ENCODE measurements around the gene CRKL.
"Not testable (repeated sequence)": the region's sequence is repeated elsewhere in the genome, so short reads cannot be mapped to it uniquely, and the experiment has no call there.

The CRKL gene

GRCh38 chr22:20935049-20935448 is 17.8 kb downstream of the CRKL start:
- not testable (repeated sequence) for DNase-seq (ENCODE audit: low spot score)

DNA sequence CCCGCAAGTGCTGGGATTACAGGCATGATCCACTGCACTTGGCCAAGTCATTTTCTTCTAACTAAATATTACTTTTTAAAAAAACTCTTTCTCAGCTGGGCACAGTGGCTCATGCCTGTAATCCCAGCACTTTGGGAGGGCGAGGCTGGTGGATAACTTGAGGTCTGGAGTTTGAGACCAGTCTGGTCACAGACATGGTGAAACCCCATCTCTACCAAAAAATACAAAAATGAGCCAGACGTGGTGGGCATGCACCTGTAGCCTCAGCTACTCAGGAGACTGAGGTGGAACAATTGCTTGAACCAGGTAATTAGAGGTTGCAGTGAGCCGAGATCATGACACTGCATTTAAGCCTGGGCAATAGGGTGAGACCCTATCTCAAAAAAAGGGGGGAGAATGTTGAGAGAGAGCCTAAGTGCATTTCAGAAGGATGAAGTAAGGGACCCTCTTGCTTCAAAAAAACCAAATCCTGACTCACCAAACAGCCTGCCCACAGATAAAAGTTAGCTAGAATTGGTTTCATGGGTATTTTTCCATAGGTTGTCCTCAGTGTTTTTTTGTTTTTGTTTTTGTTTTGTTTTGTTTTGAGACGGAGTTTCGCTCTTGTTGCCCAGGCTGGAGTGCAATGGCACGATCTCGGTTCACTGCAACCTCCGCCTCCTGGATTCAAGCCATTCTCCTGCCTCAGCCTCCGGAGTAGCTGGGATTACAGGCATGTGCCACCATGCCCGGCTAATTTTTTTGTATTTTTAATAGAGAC is 18.8 kb downstream of the CRKL start:
- DNase-seq (ENCODE audit: low spot score): not testable (repeated sequence)

DNA sequence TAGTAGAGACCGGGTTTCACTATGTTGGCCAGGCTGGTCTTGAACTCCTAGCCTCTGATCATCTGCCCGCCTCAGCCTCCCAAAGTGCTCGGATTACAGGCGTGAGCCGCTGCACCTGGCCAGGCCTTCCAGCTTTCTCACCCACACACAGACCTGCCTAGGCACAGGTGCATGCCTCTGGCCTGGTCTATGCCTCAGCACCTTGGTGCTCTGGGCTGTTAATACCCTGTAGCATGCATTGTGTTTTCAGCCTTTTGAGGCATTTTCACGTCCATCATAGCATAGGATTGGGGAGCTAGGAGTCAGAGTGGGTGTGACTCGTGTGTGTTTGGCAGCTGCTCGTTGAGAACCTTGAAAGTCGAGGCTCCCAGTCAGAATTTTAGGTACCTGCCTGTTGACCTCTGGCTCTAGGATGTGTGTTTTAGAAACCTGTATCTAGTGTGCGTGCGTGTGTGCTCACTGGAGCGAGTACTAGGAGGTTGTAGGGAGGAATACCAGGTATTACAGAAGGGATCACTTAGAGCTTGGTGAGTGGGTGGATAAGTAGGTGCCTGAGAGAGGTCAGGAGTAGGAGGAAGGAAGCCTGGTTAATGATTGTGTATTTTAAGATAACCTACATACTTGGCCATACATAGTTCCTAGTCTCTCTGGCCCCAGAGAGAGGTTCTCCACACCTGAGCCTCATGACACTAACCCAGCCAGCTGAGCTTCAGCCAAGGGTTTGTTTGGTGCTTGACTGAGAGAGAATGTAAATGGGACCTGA is 20.0 kb downstream of the CRKL start:
- DNase-seq (ENCODE audit: low spot score): peak; percentile 54

DNA sequence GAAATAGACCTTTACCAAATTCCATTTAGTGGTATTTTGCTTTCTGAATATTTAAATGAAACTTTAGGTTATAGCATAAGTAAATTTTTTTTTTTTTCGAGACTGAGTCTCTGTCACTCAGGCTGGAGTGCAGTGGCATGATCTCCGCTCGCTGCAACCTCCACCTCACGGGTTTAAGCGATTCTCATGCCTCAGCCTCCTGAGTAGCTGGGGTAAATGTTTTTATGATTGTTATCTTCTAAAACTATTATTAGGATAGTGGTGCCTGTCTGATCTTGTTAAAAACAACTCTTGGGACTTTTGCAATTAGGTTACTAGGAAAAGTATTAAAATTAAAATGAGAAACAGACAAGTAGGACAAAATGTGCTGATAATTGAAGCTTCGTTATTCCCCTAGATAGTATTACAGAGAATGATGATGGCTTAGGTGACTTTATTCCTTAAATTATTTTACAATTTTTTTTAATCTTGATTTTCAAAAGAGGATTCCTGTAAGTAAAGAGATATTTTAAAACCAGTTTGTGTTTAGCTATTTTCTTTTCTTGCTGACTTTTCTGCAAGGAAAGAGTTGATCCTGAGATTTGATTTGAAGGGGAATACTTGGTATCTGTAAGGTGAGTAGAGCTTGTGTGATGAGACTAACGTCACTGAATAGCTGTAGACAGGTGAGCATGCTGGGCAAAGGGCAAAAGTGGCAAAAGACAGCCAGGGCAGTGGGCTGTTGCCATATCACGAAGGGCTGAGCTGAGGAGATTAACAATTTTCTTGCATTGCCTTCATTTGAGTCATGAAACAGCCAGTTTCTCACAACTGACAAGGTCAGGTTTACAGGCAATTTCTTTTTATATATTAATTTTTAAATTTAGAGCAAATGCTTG is 20.8 kb downstream of the CRKL start:
- DNase-seq (ENCODE audit: low spot score): no peak

- DNase-seq (ENCODE audit: low spot score): not testable (repeated sequence)
Measured at GRCh38 chr22:20939457-20940185, 22.4 kb downstream of the CRKL start.

- DNase-seq (ENCODE audit: low spot score): no peak
Measured at GRCh38 chr22:20940186-20940651, 23.0 kb downstream of the CRKL start.

- DNase-seq (ENCODE audit: low spot score): no peak
Measured at GRCh38 chr22:20940904-20941385, 23.7 kb downstream of the CRKL start.

GRCh38 chr22:20942203-20942902 is 25.1 kb downstream of the CRKL start:
- DNase-seq (ENCODE audit: low spot score): not testable (repeated sequence)

DNA sequence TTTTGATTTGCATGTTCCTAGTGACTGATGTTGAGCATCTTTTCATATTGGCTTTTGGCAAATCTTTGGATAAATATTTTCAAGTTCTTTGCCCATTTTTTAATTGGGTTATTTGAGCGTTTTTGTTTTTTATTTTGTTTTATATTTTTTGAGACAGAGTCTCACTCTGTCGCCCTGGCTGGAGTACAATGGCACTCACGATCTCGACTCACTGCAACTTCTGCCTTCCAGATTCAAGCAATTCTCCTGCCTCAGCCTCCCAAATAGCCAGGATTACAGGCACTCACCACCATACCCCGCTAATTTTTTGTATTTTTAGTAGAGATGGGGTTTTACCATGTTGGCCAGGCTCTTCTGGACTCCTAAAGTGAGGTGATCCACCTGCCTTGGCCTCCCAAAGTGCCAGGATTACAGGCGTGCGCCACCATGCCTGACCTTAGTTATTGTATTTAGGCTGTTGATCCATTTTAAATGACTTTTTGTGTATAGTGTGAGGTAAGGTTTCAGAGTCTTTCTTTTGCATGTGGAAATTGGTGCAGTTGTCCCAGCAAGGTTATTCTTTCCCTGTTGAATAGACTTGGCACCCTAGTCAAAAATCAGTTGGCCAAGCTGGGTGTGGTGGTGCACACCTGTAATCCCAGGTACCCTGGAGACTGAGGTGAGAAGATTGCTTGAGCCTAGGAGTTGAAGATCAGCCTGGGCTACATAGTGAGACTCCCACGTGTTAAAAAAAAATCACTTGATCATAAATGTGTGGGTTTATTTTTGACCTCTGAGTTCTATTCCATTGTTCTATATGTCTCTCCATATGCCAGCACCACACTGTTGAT is 26.1 kb downstream of the CRKL start:
- no peak for DNase-seq (ENCODE audit: low spot score)

DNA sequence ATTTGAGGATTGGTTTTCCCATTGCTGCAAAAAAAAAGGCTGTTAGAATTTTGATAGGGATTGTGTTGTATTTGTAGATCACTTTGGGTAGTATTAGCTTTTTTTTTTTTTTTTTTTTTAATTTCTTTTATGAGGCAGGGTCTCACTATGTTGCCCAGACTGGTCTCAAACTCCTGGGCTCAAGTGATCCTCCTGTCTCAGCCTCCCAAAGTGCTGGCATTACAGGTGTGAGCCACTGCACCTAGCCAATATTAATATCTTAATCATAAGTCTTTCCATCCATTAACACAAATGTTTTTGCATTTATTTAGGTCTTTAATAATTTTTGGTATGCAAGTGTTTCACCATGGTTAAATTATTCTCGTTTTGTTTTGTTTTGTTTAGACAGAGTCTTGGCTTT is 26.8 kb downstream of the CRKL start:
- no peak for DNase-seq (ENCODE audit: low spot score)

DNA sequence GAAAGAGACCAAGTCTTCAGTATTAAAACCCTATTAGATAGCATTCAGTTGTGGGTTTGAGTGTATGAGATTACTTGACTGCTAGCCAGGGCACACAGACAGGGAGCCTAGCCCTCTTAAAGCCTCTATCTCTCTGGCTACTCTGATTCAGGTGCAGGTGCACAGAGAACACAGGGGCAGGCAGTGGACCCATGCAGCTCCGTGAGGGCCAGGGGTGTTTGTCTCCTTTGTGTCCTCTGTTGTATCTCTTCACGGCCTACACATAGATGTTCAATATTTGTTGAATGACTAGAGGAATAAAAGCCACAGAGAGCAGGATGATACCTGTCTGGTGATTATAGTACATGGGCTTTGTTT is 28.3 kb downstream of the CRKL start:
- DNase-seq (ENCODE audit: low spot score): no peak

GRCh38 chr22:20946080-20946986 is 29.1 kb downstream of the CRKL start:
- peak; percentile 66 for DNase-seq (ENCODE audit: low spot score)

DNA sequence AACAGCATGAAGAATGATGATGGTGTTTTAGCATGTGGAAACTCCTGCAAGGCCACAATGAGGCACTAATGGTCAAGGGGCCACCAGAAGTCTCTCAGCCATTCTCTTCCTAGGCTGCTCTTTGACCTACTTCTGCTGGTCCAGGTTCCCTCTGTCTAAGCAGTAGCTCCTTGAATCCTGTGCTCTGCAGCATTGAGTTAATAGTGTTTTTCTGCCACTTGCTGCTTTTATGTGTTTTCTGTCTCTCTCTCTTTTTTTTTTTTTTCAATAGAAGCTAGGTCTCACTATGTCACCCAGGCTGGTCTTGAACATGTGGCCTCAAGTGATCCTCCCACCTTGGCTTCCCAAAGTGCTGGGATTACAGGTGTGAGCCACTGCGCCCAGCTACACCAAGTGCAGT is 29.8 kb downstream of the CRKL start:
- DNase-seq (ENCODE audit: low spot score): no peak

- DNase-seq (ENCODE audit: low spot score): no peak
Measured at GRCh38 chr22:20948450-20948849, 31.2 kb downstream of the CRKL start.

DNA sequence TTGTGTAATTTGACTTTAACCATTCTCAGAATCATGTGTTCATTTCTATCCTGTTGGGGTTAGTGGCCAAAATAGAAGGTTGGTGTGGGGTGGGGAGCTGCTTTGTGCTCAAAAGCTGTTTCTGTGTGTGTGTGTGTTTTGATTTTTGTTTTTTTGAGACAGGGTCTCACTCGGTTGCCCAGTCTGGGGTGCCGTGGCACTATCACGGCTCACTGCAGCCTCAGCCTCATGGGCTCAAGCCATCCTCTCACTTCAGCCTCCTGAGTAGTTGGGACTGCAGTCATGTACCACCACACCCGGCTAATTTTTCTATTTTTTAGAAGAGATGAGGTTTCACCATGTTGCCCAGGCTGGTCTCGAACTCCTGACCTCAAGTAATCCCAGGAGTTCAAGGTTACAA is 31.8 kb downstream of the CRKL start:
- no peak for DNase-seq (ENCODE audit: low spot score)

- no peak for DNase-seq (ENCODE audit: low spot score)
Measured at GRCh38 chr22:20949698-20950183, 32.5 kb downstream of the CRKL start.

DNA sequence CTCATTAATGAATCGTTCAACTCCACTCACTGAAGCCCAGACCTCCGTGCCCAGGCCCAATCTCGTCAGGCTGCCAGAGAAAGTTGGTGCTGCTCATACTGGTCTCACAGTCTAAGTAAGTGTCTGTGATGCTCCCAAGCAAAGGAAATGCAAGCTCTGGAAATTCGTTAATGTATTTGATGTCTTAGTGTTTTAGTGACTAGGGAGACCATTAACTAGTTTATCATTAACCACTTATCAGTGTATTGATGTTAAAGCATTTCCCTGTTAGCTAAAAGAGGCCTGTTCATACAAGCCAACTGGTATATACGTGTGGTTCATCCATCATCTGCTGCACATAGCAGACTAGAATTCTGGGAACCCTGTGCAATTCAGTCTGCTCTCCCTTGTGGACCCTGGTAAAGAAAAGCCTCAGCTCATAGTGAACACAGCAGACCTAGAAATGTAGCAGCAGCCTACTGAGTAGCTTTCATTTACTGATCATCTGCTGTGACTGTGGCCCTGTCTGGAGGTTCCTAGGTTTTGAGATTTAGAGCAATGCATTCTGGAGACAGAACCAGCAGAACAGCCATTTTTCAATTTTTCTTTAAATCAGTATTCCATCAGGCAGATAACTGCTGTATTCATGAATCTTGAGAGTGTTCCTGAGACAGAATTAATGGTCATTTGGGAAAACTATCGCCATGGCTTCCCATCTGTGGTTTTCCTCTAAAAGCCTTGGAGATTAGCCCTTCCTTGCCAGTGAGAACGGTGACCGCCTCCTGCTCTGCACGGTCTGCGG is 34.1 kb downstream of the CRKL start:
- peak; percentile 63 for DNase-seq (ENCODE audit: low spot score)

- DNase-seq (ENCODE audit: low spot score): peak; percentile 34
Measured at GRCh38 chr22:20951932-20952380, 34.7 kb downstream of the CRKL start.
